ENCODE data around the gene GRM4.

The GRM4 gene

DNA sequence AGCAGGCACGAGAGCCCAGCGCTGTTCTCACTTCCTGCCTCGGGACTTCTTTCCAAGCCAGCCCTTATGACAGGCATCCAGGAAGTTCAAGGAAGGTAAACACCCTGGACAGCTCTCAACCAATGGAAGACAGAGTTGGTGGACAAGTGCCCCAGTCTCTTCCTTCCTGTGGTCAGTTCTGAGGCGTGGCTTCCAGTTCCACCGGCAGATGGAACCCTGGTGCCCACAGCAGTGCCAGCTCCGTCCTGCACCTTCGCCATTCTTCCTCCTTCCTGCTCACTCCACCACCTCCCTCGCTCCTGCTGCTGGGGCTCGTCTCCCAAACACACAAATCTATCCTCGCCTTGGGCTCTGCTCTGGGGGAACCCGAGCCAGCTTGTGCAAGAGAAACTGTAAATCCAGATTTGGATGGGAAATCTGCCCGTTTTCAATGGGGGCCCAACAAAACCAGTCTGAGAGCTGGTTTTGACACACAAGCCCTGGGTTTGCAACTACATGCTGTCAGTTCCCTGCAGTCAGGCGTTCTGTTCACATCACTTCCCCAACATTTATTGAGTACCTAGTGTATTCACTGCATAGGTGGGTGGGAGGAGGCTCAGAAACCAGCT, 162.7 kb downstream of the GRM4 start:
- no peaks in the 10 kb centered on the region for H3K9me3 Mint-ChIP-seq
- peaks cover 6% of the 10 kb centered on the region for H3K4me1 Mint-ChIP-seq
- ATAC-seq (no peak), DNase-seq (ENCODE audit: low spot score in 2 of 2) (no peak)
- H3K4me3 Mint-ChIP-seq = no peak overlapping the region
- no peaks in the 10 kb centered on the region for H3K36me3 Mint-ChIP-seq
- no peak overlapping the region for H3K27ac Mint-ChIP-seq

DNA sequence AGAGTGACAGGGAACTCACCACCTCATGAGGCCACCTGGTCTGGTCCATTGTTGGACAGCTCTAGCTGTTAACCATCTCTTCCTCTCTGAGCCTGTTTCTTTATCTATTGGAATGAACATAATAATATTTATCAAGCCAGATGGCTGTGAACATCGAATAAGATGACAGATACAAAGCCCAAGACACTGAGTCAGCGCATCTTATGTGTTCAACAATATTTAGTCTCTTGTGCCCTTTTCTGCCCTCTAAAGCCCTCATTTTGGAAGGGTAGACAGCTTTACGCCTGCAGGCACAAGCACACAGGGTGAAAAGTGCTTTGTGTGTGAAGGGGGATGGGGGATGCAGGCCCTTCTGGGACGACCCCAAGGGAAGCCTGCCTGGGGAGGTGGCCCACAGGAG, 164.0 kb downstream of the GRM4 start:
- no peak for ATAC-seq
- Mint-ChIP-seq H3K4me1 (peaks cover 10% of the 10 kb centered on the region), H3K9me3 (no peaks in the 10 kb centered on the region), H3K27ac (no peak overlapping the region), H3K36me3 (no peaks in the 10 kb centered on the region), H3K4me3 (no peak overlapping the region)
- DNase-seq (ENCODE audit: low spot score in 2 of 2) = no peak

DNA sequence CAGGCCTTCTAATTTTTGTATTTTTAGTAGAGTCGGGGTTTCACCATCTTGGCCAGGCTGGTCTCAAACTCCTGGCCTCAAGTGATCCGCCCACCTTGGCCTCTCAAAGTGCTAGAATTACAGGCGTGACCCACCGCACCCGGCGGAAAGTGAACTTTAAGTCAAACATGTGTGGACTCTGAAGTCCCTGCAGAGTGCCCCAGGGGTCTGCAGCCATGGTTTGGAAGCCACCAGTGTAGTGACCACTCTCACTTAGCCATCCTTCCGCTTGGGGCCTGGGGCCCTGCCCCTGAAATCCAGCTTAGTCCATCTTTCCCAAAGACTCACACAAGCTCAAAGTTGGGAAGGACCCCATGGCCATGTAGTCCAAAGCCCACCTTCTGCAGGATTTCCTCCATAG, 164.5 kb downstream of the GRM4 start:
- no peak overlapping the region for H3K4me3 Mint-ChIP-seq
- no peaks in the 10 kb centered on the region for H3K36me3 Mint-ChIP-seq
- peaks cover 14% of the 10 kb centered on the region for H3K4me1 Mint-ChIP-seq
- DNase-seq (ENCODE audit: low spot score in 2 of 2) (no peak), ATAC-seq (no peak)
- no peak overlapping the region for H3K27ac Mint-ChIP-seq
- no peaks in the 10 kb centered on the region for H3K9me3 Mint-ChIP-seq

DNA sequence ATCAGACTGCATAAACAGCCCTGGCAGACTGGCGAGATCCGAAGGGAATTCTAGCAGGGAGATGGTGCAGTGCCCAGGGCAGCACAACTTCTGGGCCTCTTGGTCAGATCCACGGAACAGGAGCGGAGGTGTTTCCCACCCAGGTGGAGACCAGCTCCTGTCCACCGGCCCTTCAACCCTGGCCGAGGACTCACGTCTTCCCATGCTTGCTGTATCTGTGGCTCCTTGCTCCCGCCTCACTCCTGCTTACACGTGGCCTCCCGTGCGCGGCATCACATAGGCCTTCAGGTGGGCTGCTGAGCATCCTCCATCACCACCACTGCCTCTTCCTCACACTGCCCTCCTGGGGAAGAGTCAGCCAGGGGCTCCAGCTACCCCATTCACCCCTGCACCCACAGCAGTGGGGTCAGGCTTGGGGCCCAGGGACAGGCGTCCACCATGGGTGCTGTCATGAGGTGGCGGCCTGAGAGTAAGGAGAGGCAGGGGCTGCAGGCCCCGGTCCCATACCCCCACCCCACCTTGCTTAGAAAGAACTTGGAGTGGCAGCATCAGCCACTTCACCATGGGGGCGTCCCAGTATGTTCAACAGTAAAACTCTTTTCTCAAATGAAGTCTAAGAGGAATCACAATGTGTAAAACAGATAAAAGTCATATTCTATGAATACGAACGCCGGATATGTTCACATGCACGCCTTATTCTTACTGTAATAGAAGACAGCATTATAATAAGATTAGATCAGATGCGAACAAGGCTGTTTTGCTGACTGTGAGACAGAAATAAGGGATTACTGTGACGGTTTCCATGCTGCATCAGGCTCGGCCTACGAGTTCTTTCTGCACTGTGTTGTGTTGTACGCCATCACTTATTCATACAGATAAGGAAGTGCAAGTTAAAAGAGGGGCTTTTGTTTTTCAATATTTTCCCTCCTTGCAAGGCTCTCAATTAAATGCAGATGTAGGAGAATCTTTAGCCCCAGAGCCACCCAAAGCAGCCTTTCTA, 165.4 kb downstream of the GRM4 start:
- Mint-ChIP-seq H3K4me3 (no peak overlapping the region), H3K36me3 (no peaks in the 10 kb centered on the region), H3K9me3 (no peaks in the 10 kb centered on the region), H3K4me1 (peaks cover 15% of the 10 kb centered on the region), H3K27ac (no peak overlapping the region)
- DNase-seq (ENCODE audit: low spot score in 2 of 2) (no peak), ATAC-seq (peak; percentile 17)

DNA sequence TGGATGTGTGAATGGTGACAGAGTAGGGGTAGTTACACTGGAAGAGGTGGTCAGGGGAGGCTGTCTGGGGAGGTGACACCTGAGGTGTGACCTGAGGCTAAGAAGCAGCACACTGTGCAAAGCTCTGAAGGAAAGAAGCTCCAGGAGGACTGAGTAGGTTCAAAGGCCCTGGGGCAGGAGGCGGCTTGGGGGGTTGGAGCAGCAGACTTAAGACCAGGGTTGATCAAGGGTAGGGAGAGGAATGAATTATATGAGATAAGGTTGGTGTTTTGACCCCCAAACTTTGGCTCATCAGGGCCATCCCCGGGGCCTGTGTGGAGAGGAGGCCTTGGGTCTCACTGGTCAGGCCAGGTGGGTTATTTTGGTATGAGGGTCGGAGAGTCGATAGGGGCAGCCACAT, 166.1 kb downstream of the GRM4 start:
- Mint-ChIP-seq H3K27ac (no peak overlapping the region), H3K4me1 (peaks cover 15% of the 10 kb centered on the region), H3K36me3 (no peaks in the 10 kb centered on the region), H3K4me3 (no peak overlapping the region), H3K9me3 (no peaks in the 10 kb centered on the region)
- no peak for ATAC-seq
- DNase-seq (ENCODE audit: low spot score in 2 of 2) = no peak

DNA sequence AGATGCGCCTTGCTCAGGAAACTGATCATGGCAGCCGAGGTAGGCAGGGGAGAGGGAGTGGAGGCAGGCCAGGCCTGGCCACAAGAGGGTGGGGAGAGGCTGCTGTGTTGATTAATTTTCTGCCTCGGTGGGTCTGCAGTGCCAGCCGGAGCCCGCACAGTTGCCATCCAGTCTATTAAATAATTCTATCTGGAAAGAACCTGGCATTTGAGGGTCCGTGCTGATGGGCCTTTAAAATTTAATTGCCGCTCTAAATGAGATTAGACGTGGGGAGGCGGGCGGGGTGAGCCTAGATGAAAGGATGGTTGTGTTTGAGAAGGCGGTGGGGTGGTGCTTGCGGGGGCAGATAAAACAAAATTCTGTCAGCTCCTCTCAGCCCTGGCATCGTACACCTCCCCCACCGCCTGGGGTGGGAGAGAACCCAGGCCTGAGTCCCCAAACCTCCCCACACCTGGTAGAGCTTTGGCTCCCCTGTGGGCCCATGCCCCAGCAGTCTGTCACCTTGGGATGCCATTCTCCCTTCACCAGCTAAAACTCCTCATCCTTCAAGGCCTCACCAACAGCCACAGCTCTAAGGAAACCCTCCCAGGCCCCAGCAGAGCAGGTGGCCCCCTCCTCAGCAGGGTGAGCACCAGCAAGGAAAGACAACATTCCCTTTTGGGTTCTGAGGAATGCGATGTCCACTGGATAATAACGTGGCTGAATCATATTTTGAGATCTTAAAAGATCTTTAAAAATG, 167.3 kb downstream of the GRM4 start:
- no peak for DNase-seq (ENCODE audit: low spot score in 2 of 2)
- no peaks in the 10 kb centered on the region for H3K9me3 Mint-ChIP-seq
- H3K36me3 Mint-ChIP-seq = no peaks in the 10 kb centered on the region
- H3K27ac Mint-ChIP-seq = no peak overlapping the region
- no peak for ATAC-seq
- H3K4me3 Mint-ChIP-seq = no peak overlapping the region
- H3K4me1 Mint-ChIP-seq = peaks cover 15% of the 10 kb centered on the region

DNA sequence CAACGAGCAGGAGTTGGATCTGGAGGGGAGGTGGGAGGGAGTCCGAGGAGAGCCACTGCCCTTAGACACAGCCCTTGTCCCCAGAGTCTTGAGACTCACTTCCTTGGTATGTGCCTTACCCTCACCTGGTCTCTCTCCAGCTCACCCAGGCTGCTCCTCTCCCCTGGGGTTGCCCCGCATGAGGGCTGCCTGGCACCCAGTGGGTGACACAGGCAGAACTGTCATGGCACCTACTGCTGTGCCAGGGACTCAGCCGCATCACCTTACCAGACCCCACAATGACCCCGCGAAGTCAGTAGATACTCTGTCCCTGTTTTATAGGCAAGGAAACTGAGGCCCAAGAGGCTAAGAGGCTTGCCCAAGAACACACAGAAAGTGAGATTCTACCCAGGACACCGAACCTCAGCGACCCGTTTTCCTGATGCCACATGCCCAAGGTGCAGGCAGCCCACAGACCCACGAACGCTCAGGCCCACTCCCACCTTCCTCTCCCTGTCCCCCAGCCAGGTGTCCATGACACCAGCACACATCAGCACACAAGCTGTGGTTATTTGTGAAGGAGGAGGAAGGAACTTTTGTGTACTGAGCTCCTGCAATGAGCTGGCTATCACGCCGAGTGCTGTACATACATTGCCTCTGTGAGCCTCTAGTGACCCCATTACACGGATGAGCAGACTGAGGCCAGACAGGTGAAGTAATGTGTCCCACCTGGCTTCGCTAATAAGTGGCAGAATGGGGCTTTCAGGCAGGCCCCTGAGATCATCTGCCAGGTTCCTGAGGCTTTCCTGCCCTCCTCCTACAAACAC, 168.1 kb downstream of the GRM4 start:
- no peak for DNase-seq (ENCODE audit: low spot score in 2 of 2)
- Mint-ChIP-seq H3K4me3 (no peak overlapping the region), H3K9me3 (no peaks in the 10 kb centered on the region), H3K27ac (no peak overlapping the region), H3K36me3 (no peaks in the 10 kb centered on the region), H3K4me1 (peaks cover 9% of the 10 kb centered on the region)
- no peak for ATAC-seq

DNA sequence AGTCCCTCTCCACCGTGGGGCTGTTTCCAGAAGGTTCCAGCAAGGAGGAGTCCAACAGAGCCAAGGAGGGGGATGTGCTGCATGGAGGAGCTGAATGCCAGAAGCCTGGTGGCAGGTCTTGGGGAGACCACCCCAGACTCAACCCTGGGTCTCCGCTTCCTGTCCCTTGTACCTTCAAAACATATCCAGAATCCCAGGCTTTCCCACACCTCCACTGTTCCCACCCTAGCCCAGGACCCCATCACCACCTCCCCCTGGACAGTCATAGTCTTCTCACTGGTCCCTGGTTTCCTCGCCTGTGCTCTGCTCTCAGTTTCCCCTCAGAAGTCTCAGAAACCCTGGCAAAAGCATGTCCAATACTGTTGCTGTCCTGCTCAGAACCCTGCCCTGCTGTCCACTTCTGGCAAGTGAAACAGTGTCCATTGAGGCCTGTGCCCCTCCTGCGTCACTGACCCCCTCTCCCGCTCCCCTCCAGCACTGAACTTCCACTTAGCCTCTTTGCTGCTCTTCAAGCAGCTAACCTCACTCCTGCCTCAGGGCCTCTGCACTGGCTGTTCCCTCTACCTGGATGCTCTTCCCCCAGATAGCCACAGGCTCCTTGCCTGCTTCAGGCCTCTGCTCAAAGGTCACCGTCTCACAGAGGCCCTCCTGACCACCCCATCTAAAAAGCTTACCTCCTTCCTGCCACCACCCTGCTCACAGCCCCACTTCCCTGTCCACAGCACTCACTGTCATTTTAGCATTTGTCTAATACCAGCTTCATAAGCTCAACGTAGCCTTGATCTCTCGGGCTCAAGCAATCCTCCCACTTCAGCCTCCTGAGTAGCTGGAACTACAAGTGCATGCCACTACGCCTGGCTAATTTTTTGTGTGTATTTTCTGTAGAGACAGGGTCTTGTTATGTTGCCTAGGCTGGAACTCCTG, 169.2 kb downstream of the GRM4 start:
- DNase-seq (ENCODE audit: low spot score in 2 of 2) (no peak), ATAC-seq (no peak)
- Mint-ChIP-seq H3K27ac (peak overlapping the region; percentile 5), H3K9me3 (no peaks in the 10 kb centered on the region), H3K4me1 (peaks cover 9% of the 10 kb centered on the region), H3K4me3 (no peak overlapping the region), H3K36me3 (no peaks in the 10 kb centered on the region)

DNA sequence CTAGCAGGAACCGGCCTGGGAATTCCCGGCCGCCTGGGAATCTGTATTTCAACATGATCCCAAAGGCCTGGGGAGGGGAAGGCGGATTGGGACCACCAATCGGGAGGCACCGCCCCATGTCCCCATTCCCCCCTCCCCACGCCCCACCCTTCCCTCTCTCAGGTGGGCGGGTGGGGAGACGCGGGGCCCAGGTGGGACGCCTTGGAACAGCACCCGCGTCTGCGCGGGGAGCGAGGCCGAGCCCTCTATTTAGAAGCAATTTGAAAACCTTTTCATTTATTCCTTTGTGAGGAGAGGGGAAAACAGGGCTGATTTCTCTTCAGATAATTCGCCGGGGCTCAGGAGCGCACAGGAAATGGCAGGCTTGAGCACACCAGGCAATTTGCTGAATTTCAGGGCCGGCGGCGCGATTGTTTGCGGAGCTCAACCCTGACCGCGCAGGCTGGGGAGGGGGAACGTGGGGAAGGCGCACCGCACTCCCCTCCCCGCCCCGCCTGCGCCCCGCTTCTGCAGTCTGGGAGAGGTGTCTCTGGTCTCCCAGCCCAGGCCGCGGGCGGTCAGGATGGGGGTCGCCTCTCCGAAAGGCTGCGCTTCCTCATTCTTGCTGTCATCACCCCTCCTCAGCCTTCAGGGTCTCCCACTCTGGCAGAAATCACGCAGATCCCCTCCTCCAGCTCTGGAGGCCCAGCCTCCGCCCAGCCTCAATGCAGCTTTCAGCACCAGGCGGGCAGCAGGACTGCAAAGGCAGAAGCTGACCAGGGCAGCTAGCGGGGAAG, 170.0 kb downstream of the GRM4 start:
- no peak overlapping the region for H3K27ac Mint-ChIP-seq
- H3K9me3 Mint-ChIP-seq = no peaks in the 10 kb centered on the region
- no peaks in the 10 kb centered on the region for H3K36me3 Mint-ChIP-seq
- no peak for ATAC-seq
- peaks cover 9% of the 10 kb centered on the region for H3K4me1 Mint-ChIP-seq
- no peak for DNase-seq (ENCODE audit: low spot score in 2 of 2)
- H3K4me3 Mint-ChIP-seq = no peak overlapping the region

DNA sequence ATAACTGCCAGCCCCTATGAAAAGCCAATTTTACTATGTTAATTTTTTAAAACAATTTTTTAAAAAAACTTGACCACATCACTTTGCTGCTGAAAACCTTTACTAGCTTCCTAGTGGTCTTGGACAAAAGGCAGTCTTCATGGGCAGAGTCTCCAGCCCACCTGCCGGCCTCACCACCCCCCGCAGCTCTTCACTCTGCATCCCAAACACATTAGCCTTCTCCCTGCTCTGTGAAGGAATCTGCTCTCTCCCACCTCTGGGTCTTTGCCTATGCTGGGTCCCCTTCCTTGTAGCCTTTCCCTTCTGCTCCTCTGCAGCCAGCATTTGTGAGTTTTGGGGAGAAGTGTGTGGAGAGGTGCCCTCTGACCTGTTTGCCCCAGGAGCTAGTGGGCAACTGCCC, 171.4 kb downstream of the GRM4 start:
- no peak for ATAC-seq
- Mint-ChIP-seq H3K4me3 (no peak overlapping the region), H3K27ac (no peak overlapping the region), H3K36me3 (no peaks in the 10 kb centered on the region), H3K4me1 (peaks cover 9% of the 10 kb centered on the region), H3K9me3 (no peaks in the 10 kb centered on the region)
- no peak for DNase-seq (ENCODE audit: low spot score in 2 of 2)

DNA sequence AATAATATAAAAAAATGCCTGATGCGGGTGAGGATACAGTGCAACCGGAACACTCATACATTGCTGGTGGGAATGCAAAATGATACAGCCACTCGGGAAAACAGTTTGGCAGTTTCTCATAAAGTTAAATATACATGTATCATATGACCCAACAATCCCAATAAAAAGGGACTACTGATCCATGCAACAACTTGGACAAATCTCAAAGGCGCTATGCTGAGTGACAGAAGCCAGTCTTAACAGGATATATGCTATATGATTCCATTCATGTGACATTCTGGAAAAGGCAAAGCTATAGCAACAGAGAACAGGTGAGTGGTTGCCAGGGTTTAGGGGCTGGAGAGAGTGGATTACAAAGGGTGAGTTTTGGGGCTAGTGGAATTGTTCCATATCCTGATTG, 171.9 kb downstream of the GRM4 start:
- H3K4me1 Mint-ChIP-seq = peaks cover 9% of the 10 kb centered on the region
- DNase-seq (ENCODE audit: low spot score in 2 of 2) = no peak
- ATAC-seq = no peak
- H3K4me3 Mint-ChIP-seq = no peak overlapping the region
- no peaks in the 10 kb centered on the region for H3K36me3 Mint-ChIP-seq
- H3K27ac Mint-ChIP-seq = no peak overlapping the region
- no peaks in the 10 kb centered on the region for H3K9me3 Mint-ChIP-seq

DNA sequence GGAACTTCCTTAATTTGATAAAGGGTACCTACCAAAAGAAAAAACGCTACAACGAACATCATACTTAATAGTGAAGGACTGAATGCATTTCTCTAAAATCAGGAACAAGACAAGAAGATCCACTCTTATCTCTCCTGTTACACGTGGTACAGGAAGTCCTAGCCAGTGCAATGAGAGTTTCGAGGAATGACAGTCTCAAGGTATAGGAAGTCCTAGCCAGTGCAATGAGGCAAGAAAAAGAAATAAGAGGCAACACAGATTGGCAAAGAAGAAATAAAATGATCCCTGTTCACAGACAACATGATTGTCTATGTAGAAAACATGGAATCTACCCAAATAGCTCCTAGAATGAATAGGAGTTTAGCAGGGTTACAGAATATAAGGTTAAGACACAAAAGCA, 174.3 kb downstream of the GRM4 start:
- peaks cover 2% of the 10 kb centered on the region for H3K4me1 Mint-ChIP-seq
- H3K9me3 Mint-ChIP-seq = no peaks in the 10 kb centered on the region
- no peak overlapping the region for H3K4me3 Mint-ChIP-seq
- no peaks in the 10 kb centered on the region for H3K36me3 Mint-ChIP-seq
- ATAC-seq = no peak
- DNase-seq (ENCODE audit: low spot score in 2 of 2) = no peak
- no peak overlapping the region for H3K27ac Mint-ChIP-seq

Measured in stimulated activated effector memory CD8-positive, alpha-beta T cell treated with anti-CD3 and anti-CD28 coated beads, Interleukin-12 subunit alpha, Interleukin-12 subunit beta, amount 100 ng/mL, for 72 hours (primary cell).